Measurements from ENCODE around the gene SOD2.

DNA sequence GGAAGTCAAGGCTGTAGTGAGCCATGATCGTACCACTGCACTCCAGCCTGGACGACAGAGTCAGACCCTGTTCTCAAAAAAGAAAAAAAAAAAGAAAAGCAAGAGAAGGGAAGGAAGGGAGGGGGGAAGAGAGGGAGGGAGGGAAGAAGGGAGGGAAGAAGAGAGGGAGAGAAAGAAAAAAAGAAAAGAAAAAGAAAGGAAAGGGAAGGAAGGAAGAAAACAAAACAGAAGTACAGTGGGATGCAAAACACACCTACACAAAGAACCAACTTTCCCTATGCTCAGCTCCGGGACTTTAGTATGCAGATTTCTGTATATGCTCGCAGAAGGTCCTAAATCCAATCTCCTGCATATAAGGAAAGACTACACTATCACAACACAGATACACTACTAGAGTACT is 31.7 kb upstream of the SOD2 start:
- TF ChIP-seq, protein P1, sequence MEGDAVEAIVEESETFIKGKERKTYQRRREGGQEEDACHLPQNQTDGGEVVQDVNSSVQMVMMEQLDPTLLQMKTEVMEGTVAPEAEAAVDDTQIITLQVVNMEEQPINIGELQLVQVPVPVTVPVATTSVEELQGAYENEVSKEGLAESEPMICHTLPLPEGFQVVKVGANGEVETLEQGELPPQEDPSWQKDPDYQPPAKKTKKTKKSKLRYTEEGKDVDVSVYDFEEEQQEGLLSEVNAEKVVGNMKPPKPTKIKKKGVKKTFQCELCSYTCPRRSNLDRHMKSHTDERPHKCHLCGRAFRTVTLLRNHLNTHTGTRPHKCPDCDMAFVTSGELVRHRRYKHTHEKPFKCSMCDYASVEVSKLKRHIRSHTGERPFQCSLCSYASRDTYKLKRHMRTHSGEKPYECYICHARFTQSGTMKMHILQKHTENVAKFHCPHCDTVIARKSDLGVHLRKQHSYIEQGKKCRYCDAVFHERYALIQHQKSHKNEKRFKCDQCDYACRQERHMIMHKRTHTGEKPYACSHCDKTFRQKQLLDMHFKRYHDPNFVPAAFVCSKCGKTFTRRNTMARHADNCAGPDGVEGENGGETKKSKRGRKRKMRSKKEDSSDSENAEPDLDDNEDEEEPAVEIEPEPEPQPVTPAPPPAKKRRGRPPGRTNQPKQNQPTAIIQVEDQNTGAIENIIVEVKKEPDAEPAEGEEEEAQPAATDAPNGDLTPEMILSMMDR (IDR thresholded peaks at IDR 0.05): no peak
- no peak for TF ChIP-seq POLR2AphosphoS5 (IDR thresholded peaks at IDR 0.05)
